Spleen (tissue), 11 donors: ENCODE data around the gene GNAS-AS1. TPM values are rescaled to one million over a fixed set of nuclear protein-coding genes. Genes with fewer than 3 reads are reported as not detected.

ENCODE experiments used
- DNase-seq: peaks from one replicate; pipeline ENCODE4 v3.0.0-alpha.2; 2020
- H3K27ac ChIP-seq, 8 donors: fragments of 200-600 bp; sonication (generic) in 7 of 8; 1 replicate in 4 of 8; 2 replicates in 4 of 8; pipeline versions ENCODE4 v1.5.0 to v1.8.0; 2016 to 2021; ENCODE audit warnings: inconsistent platforms in 4 of 8, mild to moderate bottlenecking in 4 of 8, moderate library complexity in 1 of 8
- H3K27me3 ChIP-seq, 7 donors: fragments of 200-600 bp; sonication (generic) in 6 of 7; replicated peaks in 1 of 7; 1 replicate in 4 of 7; 2 replicates in 3 of 7; pipeline versions ENCODE4 v1.5.0 to v1.8.0; 2016 to 2021; ENCODE audit warnings: inconsistent platforms in 3 of 7, mild to moderate bottlenecking in 1 of 7
- H3K36me3 ChIP-seq, 6 donors: fragments of 200-600 bp; sonication (generic) in 5 of 6; 1 replicate in 4 of 6; 2 replicates in 2 of 6; pipeline versions ENCODE4 v1.5.0 to v1.8.0; 2016 to 2021; ENCODE audit warnings: inconsistent platforms in 2 of 6
- H3K4me1 ChIP-seq, 6 donors: fragments of 200-600 bp; sonication (generic) in 5 of 6; 1 replicate in 3 of 6; 2 replicates in 3 of 6; pipeline versions ENCODE4 v1.5.0 to v1.8.0; 2016 to 2021; ENCODE audit warnings: inconsistent platforms in 3 of 6
- H3K4me3 ChIP-seq, 8 donors: fragments of 200-600 bp; sonication (generic) in 7 of 8; 1 replicate in 4 of 8; 2 replicates in 4 of 8; pipeline versions ENCODE4 v1.5.0 to v1.8.0; 2016 to 2021; ENCODE audit warnings: inconsistent platforms in 4 of 8, mild to moderate bottlenecking in 4 of 8, moderate library complexity in 2 of 8
- H3K9me3 ChIP-seq, 8 donors: fragments of 200-600 bp; sonication (generic) in 7 of 8; 1 replicate in 4 of 8; 2 replicates in 4 of 8; pipeline versions ENCODE4 v1.5.0 to v1.8.0; 2016 to 2021; ENCODE audit warnings: inconsistent platforms in 4 of 8
- CTCF ChIP-seq, 11 experiments: fragments of 200-600 bp in 7 of 11; fragments of 450-650 bp in 4 of 11; sonication (generic) in 4 of 11; IDR thresholded peaks in 8 of 11; conservative IDR thresholded peaks in 3 of 11; 1 replicate in 7 of 11; 2 replicates in 4 of 11; pipeline versions ENCODE4 v1.4.0 to v1.8.0; 2016 to 2021; ENCODE audit warnings: antibody characterized with exemption in 11 of 11, inconsistent platforms in 4 of 11, mild to moderate bottlenecking in 1 of 11
- POLR2A ChIP-seq, 3 donors: fragments of 450-650 bp; IDR thresholded peaks; one replicate each; pipeline ENCODE4 v1.5.1; 2017; ENCODE audit warnings: antibody characterized with exemption in 3 of 3, mild to moderate bottlenecking in 1 of 3
- POLR2AphosphoS5 ChIP-seq, 3 donors: sonication (generic); formaldehyde crosslinking; IDR thresholded peaks; one replicate each; pipeline ENCODE4 v1.5.1; 2017; ENCODE audit warnings: antibody characterized with exemption in 3 of 3
- WGBS, 5 donors: extraction: QIAGEN DNeasy Blood & Tissue Kit in 3 of 5; methylation state at CpG; one replicate each; pipeline versions ENCODE4 v1.1.5 to v1.1.7; 2013 to 2018; 5-methylcytosine and 5-hydroxymethylcytosine counted together
- intact Hi-C: fragments of 100-400 bp; cut with DNase I; formaldehyde crosslinking; loops from one replicate; pipeline ENCODE4 v1.15.0; 2023; ENCODE audit warnings: low total_unique reads
- polyA plus RNA-seq, 3 donors: library from polyadenylated mRNA; stranded (reverse); fragments of 200-250 nt; gene quantifications; one replicate each; pipeline ENCODE4 v1.2.1, GENCODE V29; 2013
- total RNA-seq, 7 donors: library from RNA; depleted of rRNA in 3 of 7; stranded (reverse); fragments of >200 nt in 3 of 7; fragmentation: NEBNext Ultra II Directional in 4 of 7; extraction: Animal tissue kit (Norgen Biotek cat#: 25700) in 4 of 7; gene quantifications; one replicate each; pipeline versions ENCODE4 v1.1.0 to v1.2.1, GENCODE V29; 2016 to 2021
- donor health status: healthy with polysubstance abuse.
- donor health status: DM: no; HTN: no; CAD: no; lungs with moderate emphysema.
- donor health status: DM: no; HTN: no; CAD: no.
- donor health status: Bipolar disorder and iron deficiency.
- donor health status: healthy.
- donor health status: DM: no; HTN: no; CAD: no.
- donor health status: DM: yes; HTN: yes; CAD: no.

Gene GNAS-AS1
- total and polyA plus RNA-seq, 10 donors = 0.18 to 1.1 (median 0.45) TPM; not detected in 2

GRCh38 chr20:58883241-58883691 is 32.6 kb upstream of the GNAS-AS1 start:
- no peaks in the 10 kb centered on the region for H3K36me3 ChIP-seq
- no peak for TF ChIP-seq CTCF (IDR thresholded peaks at IDR 0.05 in 8 of 11, conservative IDR thresholded peaks at IDR 0.05 in 3 of 11)
- no peak for TF ChIP-seq POLR2AphosphoS5 (IDR thresholded peaks at IDR 0.05)
- TF ChIP-seq POLR2A (IDR thresholded peaks at IDR 0.05) = no peak
- no peak overlapping the region for H3K27ac ChIP-seq
- H3K4me3 ChIP-seq = no peak overlapping the region
- no peaks in the 10 kb centered on the region for H3K9me3 ChIP-seq
- no peak for DNase-seq
- peaks cover 0 to 26% (median 13%) of the 10 kb centered on the region in 6 donors for H3K4me1 ChIP-seq
- intact Hi-C loops = loop anchor here (10.0 kb wide), 1 partner anchor 162 kb away; the partner anchor contains the start of gene PRELID3B
- WGBS, 5 donors = 84 to 93% (median 91%) methylated on average over 9 of the region's 9 CpGs
- H3K27me3 ChIP-seq = no peaks in the 10 kb centered on the region

- no peak for DNase-seq
- WGBS, 5 donors = 76 to 97% (median 77%) methylated on average over 5 of the region's 5 CpGs
- no peak overlapping the region for H3K4me3 ChIP-seq
- H3K4me1 ChIP-seq = peaks cover 0 to 26% (median 10%) of the 10 kb centered on the region in 6 donors
- H3K36me3 ChIP-seq = no peaks in the 10 kb centered on the region
- no peaks in the 10 kb centered on the region for H3K9me3 ChIP-seq
- TF ChIP-seq POLR2A (IDR thresholded peaks at IDR 0.05) = no peak
- TF ChIP-seq CTCF (IDR thresholded peaks at IDR 0.05 in 8 of 11, conservative IDR thresholded peaks at IDR 0.05 in 3 of 11) = no peak
- no peak for TF ChIP-seq POLR2AphosphoS5 (IDR thresholded peaks at IDR 0.05)
- intact Hi-C loops = loop anchor here (10.0 kb wide), 1 partner anchor 162 kb away; the partner anchor contains the start of gene PRELID3B
- no peak overlapping the region for H3K27ac ChIP-seq
- H3K27me3 ChIP-seq = no peaks in the 10 kb centered on the region
These were observed 32.0 kb upstream of the GNAS-AS1 start for GRCh38 chr20:58882704-58883089.

GRCh38 chr20:58880994-58881752 is 30.5 kb upstream of the GNAS-AS1 start:
- no peak for DNase-seq
- TF ChIP-seq POLR2A (IDR thresholded peaks at IDR 0.05) (no peak), POLR2AphosphoS5 (IDR thresholded peaks at IDR 0.05) (no peak), CTCF (IDR thresholded peaks at IDR 0.05 in 8 of 11, conservative IDR thresholded peaks at IDR 0.05 in 3 of 11) (no peak)
- WGBS, 5 donors = 71 to 87% (median 73%) methylated on average over 9 of the region's 9 CpGs
- H3K4me1 ChIP-seq = peaks cover 0 to 15% (median 2%) of the 10 kb centered on the region in 6 donors
- H3K9me3 ChIP-seq = no peaks in the 10 kb centered on the region
- no peak overlapping the region for H3K27ac ChIP-seq
- intact Hi-C loops = loop anchor here (10.0 kb wide), 1 partner anchor 164 kb away; the partner anchor contains the start of gene PRELID3B
- H3K4me3 ChIP-seq = no peak overlapping the region
- no peaks in the 10 kb centered on the region for H3K36me3 ChIP-seq
- H3K27me3 ChIP-seq = no peaks in the 10 kb centered on the region

- 67 to 85% (median 79%) methylated on average over 1 of the region's 1 CpG for whole genome bisulfite sequencing, 5 donors
- DNase-seq = no peak
- H3K9me3 ChIP-seq = no peaks in the 10 kb centered on the region
- intact Hi-C loops = loop anchor here (10.0 kb wide), 1 partner anchor 164 kb away; the partner anchor contains the start of gene PRELID3B
- no peak for TF ChIP-seq CTCF (IDR thresholded peaks at IDR 0.05 in 8 of 11, conservative IDR thresholded peaks at IDR 0.05 in 3 of 11)
- no peak overlapping the region for H3K4me3 ChIP-seq
- H3K36me3 ChIP-seq = no peaks in the 10 kb centered on the region
- H3K4me1 ChIP-seq = peaks cover 0 to 13% (median 2%) of the 10 kb centered on the region in 6 donors
- H3K27ac ChIP-seq = no peak overlapping the region
- H3K27me3 ChIP-seq = no peaks in the 10 kb centered on the region
These were observed 29.7 kb upstream of the GNAS-AS1 start for GRCh38 chr20:58880441-58880840.
